ENCODE data around the gene SPATA4.

Gene SPATA4

DNA sequence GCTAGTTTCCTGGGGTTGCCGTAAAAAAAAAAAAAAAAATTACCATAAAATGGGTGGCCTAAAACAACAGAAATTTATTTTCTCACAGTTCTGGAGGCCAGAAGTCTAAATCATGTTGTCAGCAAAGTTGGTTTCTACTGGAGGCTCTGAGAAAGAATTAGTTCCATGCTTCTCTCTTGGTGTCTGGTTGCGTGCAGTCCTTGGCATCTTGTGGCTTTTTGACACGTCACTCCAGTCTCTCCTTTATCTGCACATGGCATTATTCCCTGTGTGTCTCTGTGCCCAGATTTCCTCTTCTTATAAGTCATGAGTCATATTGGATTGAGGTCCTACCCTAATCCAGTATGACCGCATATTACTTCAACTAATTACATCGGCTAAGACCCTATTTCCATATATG lies 38.7 kb downstream of the SPATA4 start:
- H3K27ac ChIP-seq = no peak overlapping the region
- TF ChIP-seq, protein P1, sequence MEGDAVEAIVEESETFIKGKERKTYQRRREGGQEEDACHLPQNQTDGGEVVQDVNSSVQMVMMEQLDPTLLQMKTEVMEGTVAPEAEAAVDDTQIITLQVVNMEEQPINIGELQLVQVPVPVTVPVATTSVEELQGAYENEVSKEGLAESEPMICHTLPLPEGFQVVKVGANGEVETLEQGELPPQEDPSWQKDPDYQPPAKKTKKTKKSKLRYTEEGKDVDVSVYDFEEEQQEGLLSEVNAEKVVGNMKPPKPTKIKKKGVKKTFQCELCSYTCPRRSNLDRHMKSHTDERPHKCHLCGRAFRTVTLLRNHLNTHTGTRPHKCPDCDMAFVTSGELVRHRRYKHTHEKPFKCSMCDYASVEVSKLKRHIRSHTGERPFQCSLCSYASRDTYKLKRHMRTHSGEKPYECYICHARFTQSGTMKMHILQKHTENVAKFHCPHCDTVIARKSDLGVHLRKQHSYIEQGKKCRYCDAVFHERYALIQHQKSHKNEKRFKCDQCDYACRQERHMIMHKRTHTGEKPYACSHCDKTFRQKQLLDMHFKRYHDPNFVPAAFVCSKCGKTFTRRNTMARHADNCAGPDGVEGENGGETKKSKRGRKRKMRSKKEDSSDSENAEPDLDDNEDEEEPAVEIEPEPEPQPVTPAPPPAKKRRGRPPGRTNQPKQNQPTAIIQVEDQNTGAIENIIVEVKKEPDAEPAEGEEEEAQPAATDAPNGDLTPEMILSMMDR (conservative IDR thresholded peaks at IDR 0.05) = no peak

DNA sequence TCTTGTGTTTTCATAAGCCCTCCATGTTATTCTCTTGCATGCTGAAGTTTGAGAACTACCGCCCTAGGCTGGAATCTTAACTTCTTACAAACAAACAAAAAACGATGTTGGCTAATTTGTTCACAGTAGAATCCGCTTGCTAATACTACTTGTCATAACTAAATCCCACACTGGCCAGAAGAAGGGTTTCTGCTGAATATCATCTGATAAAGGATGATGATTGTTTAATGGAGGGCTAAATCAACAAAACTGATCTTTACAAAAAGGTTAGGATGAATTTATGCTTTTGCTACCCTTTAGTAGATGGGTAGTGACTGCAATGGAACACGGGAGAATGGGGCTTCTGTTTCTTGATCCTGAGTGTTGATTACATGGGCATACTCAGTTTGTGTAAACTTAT lies 42.3 kb downstream of the SPATA4 start:
- TF ChIP-seq, protein P1 (conservative IDR thresholded peaks at IDR 0.05) = no peak
- H3K27ac ChIP-seq = no peak overlapping the region

DNA sequence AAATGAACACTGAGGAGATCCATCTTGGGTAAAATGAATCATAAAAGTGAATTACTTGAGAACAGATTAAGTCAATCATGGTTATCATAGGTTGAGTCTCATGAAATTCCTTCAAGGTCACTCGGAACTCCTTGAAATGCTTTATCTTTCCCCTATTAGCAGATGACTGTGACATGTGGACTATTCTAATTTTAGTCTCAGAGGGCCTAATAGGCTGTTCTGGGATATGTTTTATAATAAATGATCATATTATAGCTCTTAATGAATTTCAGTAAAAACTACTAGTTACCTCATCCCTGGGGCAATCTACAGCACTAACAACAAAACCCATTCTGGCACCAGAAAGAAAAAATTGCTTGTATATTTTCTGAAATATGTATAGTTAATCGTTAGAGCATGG lies 44.7 kb downstream of the SPATA4 start:
- TF ChIP-seq, protein P1 (conservative IDR thresholded peaks at IDR 0.05) = no peak
- H3K27ac ChIP-seq = 0 out of 2 replicates have a peak overlapping the region, but pooled peaks have one; percentile 13

DNA sequence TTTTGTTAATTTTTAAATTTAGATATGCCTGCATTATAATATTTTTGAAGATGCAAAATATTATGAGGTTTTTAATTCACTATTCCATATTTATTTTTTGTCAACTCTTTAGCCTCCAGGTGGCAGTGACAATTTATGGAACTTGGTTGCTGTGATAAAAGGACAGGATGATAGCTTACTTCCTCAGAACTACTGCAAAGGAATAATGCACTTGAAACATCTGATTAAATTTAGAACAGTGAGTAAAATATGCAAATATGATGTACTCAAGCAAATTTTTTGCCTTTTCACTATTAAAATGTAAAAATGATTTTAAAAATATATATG lies 45.1 kb downstream of the SPATA4 start:
- TF ChIP-seq, protein P1 (conservative IDR thresholded peaks at IDR 0.05) = peak; percentile 72
- H3K27ac ChIP-seq = no peak overlapping the region

DNA sequence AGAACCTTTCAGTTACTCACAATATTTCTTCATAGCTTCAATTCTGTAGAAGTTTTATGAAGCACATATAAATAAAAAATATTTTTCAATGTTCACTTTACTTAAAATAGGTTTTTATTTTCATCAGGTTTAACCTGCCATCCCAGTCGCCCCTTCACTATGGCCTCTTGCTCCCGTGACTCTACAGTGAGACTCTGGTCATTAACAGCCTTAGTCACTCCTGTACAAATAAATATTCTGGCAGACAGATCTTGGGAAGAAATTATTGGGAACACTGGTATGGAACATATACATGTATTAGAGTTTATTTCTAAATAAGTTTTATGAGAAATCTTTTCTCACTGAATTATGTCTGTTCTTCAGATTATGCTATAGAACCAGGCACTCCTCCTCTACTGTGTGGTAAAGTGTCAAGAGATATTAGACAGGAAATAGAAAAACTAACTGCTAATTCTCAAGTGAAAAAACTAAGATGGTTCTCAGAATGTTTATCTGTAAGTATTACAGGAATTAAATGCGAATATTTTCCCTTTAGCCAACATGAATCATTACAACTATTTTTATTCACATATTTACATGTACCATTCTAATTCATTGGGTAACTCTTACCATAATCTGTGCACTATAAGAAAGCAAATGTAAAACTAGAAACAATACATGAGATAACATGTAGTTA lies 45.6 kb downstream of the SPATA4 start:
- TF ChIP-seq, protein P1 (conservative IDR thresholded peaks at IDR 0.05) = no peak
- no peak overlapping the region for H3K27ac ChIP-seq

DNA sequence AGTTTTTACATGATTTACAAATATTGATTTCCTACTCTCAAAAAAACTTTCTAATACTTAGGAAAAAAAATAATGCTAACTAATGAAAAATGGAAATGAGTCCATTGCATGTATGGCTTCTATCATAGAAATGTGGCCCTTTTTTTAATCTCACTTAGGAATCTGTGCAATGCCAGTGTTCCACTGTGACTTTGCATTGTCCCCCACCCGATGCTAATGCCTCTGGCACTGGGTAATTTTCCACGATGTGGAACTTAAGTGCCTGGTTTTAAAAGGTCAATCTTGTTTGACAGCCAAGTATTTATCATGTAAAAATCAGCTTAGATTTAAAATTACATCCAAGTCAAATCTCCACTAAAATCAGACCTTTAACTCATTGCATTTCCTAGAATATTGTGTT lies 53.1 kb downstream of the SPATA4 start:
- no peak overlapping the region for H3K27ac ChIP-seq
- TF ChIP-seq, protein P1 (conservative IDR thresholded peaks at IDR 0.05) = no peak

DNA sequence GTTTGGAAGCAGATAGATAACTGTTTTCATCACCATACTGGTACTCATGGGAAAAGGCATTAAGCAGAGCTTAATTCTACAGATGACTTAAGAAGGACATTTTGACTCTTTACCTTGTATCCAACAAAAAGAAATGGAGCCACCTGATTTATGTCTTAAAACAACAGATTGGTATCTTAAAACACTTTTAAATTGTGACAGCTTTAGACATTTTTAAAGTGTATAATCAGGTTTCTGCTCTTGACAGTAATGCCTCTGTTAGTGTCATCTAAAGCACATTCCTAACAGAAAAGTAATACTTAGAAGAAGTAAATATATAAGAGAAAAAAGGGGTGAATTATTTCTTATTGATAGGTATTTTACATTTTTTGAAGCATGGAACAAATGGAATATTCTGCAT lies 55.9 kb downstream of the SPATA4 start:
- TF ChIP-seq, protein P1 (conservative IDR thresholded peaks at IDR 0.05) = no peak
- no peak overlapping the region for H3K27ac ChIP-seq

Data from VCaP (cell line).